HCEC 1CT (cell line): Measurements from ENCODE around the gene VSIG10L2.
"Not testable (repeated sequence)": the region's sequence is repeated elsewhere in the genome, so short reads cannot be mapped to it uniquely, and the experiment has no call there.

Experiments used
- DNase-seq: peaks from one replicate; pipeline ENCODE4 v3.0.0-alpha.2; 2017

VSIG10L2 gene

GRCh38 chr11:125945797-125946520 lies at the start of gene VSIG10L2:
VSIG10L2 (plus strand) TSS chr11:125946044; CDS start chr11:125946056, 12 bp downstream.
- no peak for DNase-seq

GRCh38 chr11:125901872-125902271 lies 44.0 kb upstream of the VSIG10L2 start:
- DNase-seq, result no peak

- no peak for DNase-seq
Measured at GRCh38 chr11:125902277-125902926, 43.4 kb upstream of the VSIG10L2 start.

- DNase-seq, result peak; percentile 73
Measured at GRCh38 chr11:125902927-125903710, 42.7 kb upstream of the VSIG10L2 start, which contains the start of gene PUS3. PUS3 (minus strand) TSS chr11:125903206; CDS start chr11:125896284, 6,922 bp downstream.

GRCh38 chr11:125903711-125904659 lies 41.9 kb upstream of the VSIG10L2 start, which contains the start of gene DDX25:
DDX25 (plus strand) TSS chr11:125904508; CDS start chr11:125904518, 10 bp downstream.
- no peak for DNase-seq

- no peak for DNase-seq
Measured at GRCh38 chr11:125904678-125905077, 41.2 kb upstream of the VSIG10L2 start.

- no peak for DNase-seq
Measured at GRCh38 chr11:125910226-125910849, 35.5 kb upstream of the VSIG10L2 start.

- DNase-seq, result not testable (repeated sequence)
Measured at GRCh38 chr11:125914601-125915000, 31.2 kb upstream of the VSIG10L2 start.

- DNase-seq, result no peak
Measured at GRCh38 chr11:125916683-125917347, 29.0 kb upstream of the VSIG10L2 start.

- DNase-seq, result no peak
Measured at GRCh38 chr11:125918140-125918840, 27.6 kb upstream of the VSIG10L2 start.

- DNase-seq, result no peak
Measured at GRCh38 chr11:125921042-125921441, 24.8 kb upstream of the VSIG10L2 start.

- no peak for DNase-seq
Measured at GRCh38 chr11:125922156-125922555, 23.7 kb upstream of the VSIG10L2 start.

- peak; percentile 54 for DNase-seq
Measured at GRCh38 chr11:125923012-125923579, 22.7 kb upstream of the VSIG10L2 start.

- no peak for DNase-seq
Measured at GRCh38 chr11:125923633-125924032, 22.2 kb upstream of the VSIG10L2 start.

- DNase-seq, result no peak
Measured at GRCh38 chr11:125924384-125925007, 21.3 kb upstream of the VSIG10L2 start.

GRCh38 chr11:125925247-125925740 lies 20.6 kb upstream of the VSIG10L2 start:
- no peak for DNase-seq

- DNase-seq, result no peak
Measured at GRCh38 chr11:125925804-125926203, 20.0 kb upstream of the VSIG10L2 start.

- DNase-seq, result no peak
Measured at GRCh38 chr11:125926682-125927081, 19.2 kb upstream of the VSIG10L2 start.

- DNase-seq, result no peak
Measured at GRCh38 chr11:125929445-125930075, 16.3 kb upstream of the VSIG10L2 start.
